ENCODE data around the gene LIN28A. TPM values are rescaled to one million over a fixed set of nuclear protein-coding genes. Genes with fewer than 3 reads are reported as not detected.

The LIN28A gene
- not detected in 2 replicates for total RNA-seq

GRCh38 chr1:26410706-26411623, at the start of gene LIN28A:
TSS of gene LIN28A (plus strand) at chr1:26410817. CDS start at chr1:26410892, 75 bp downstream.

DNA sequence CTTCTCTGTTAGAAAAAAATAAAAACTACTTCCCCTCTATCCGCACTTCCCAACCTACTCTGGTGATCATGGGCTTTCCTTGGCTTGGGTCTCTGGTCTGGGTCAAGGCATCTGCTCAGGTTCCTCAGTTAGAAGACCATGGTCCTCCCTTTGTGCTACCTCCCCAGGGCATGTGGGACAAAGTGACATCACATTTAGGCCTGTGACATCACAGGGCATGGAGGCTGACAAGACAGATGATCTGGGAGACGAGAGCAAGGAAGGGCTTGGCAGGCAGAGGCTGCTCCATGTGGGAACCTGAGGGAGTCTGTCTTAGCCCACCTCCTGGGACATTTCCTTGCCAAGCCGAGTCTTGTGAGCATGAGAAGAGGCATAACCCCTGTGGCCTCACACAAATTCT, 38.0 kb upstream of the LIN28A start, which contains the start of gene ZNF683:
Gene ZNF683 (minus strand): TSS at position 140 of the 400 bp plus-strand sequence. CDS start 4,179 bp downstream, outside the sequence.

DNA sequence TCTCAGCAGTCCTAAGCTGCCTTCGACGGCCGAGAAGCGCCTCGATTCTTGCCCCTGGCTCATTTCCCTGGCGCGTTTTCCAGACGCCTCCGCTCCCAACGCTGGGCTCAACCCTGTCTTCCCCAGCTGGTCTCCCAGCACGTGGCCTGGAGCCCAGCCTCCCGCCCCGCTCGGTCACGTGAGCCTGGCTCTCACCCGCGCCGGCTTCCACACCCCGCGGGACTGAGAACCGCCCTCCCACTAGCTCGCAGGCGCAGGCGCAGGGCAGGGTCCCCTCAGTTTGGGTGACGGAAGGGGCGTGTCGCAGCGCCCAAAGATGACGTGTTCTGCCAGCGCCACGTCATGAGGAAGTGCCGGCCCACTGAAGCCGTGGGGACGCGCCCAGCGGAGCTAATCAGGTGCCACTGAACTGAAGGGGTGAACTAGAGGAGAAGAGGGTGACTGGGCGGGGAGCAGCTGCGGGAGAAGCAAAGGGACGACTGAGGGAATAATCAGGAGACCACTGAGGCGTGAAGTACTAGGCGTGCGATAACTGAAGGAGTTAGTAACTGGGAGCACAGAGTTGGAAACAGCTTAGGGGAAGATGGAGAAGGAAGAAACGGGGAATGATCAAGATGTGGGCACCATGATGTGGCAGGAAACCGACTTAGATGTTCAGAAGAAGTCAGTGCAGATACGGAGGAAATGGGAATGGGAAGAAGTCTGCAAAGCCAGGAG, 21.5 kb downstream of the LIN28A start, which contains the start of gene DHDDS:
Gene DHDDS (plus strand): TSS at position 343 of the 717 bp plus-strand sequence. CDS start 625 bp downstream, outside the sequence.

DNA sequence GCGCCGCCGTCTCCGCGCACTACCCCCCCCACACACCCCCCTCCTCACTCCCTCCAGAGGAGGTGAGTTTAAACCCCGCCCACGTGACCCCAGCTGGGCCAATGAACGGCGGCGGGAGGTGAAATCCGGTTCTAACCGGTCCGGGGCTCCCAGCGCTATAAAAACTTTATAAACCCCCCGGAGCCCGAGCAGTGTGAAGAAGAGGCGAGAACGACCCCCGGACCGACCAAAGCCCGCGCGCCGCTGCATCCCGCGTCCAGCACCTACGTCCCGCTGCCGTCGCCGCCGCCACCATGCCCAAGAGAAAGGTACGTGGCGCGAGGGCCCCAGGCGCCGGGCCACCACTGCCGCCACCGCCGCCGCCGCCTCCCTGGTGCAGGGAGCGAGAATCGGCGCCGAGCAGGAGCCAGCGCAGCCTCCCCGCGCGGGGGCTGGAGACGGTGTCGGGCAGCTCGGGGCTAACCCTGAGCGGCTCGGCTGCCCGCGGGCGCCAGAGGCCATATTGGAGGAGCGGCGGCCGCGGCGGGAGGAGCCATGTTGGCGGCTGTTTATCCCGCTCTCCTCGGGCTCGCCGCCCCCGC, 61.8 kb downstream of the LIN28A start, which contains the start of gene HMGN2:
Gene HMGN2 (plus strand): TSS at position 121 of the 581 bp plus-strand sequence. CDS start 173 bp downstream, at position 294.

Other genes with a start within 250 kb of the LIN28A start
- not detected in 2 replicates for gene C1orf232, start 241.9 kb upstream of the LIN28A start, total RNA-seq
- 20.2 and 21.7 TPM in 2 replicates for gene ZNF593, start 240.9 kb upstream of the LIN28A start, total RNA-seq
- not detected in 2 replicates for gene ZNF593OS, start 239.0 kb upstream of the LIN28A start, total RNA-seq
- 0.13 TPM in 1 of 2 replicates, not detected in the other for gene CNKSR1, start 233.3 kb upstream of the LIN28A start, total RNA-seq
- not detected in 2 replicates for gene CATSPER4, start 220.2 kb upstream of the LIN28A start, total RNA-seq
- gene CEP85, start 176.6 kb upstream of the LIN28A start, total RNA-seq, result 11.3 and 17.1 TPM in 2 replicates
- 33.6 and 41.1 TPM in 2 replicates for gene SH3BGRL3, start 130.7 kb upstream of the LIN28A start, total RNA-seq
- 2.7 and 4.5 TPM in 2 replicates for gene UBXN11, start 104.2 kb upstream of the LIN28A start, total RNA-seq
- gene CD52, start 92.9 kb upstream of the LIN28A start, total RNA-seq, result not detected in 2 replicates
- gene CRYBG2, start 56.7 kb upstream of the LIN28A start, total RNA-seq, result not detected in 2 replicates
- gene ZNF683, start 38.1 kb upstream of the LIN28A start, total RNA-seq, result not detected in 2 replicates
- 58.9 and 68.2 TPM in 2 replicates for gene DHDDS, start 21.5 kb downstream of the LIN28A start, total RNA-seq
- gene HMGN2, start 61.6 kb downstream of the LIN28A start, total RNA-seq, result 320 and 391 TPM in 2 replicates
- gene RPS6KA1, start 118.9 kb downstream of the LIN28A start, total RNA-seq, result 12.1 and 18.1 TPM in 2 replicates

Measured in thoracic aorta endothelial cell (primary cell).